Suprapubic skin (tissue), 4 donors: ENCODE results near the gene SPATA6L.

Experiments used
- EP300 ChIP-seq: sonication (generic); formaldehyde crosslinking; IDR thresholded peaks from one replicate; pipeline ENCODE4 v1.6.1; 2017; ENCODE audit warnings: antibody characterized with exemption
- POLR2A ChIP-seq, 2 donors: fragments of 450-650 bp; IDR thresholded peaks; one replicate each; pipeline ENCODE4 v1.6.1; 2017; ENCODE audit warnings: antibody characterized with exemption in 2 of 2, mild to moderate bottlenecking in 2 of 2, moderate library complexity in 2 of 2
- POLR2AphosphoS5 ChIP-seq, 3 donors: sonication (generic); formaldehyde crosslinking; IDR thresholded peaks; one replicate each; pipeline ENCODE4 v1.6.1; 2017; ENCODE audit warnings: antibody characterized with exemption in 3 of 3
- TF ChIP-seq, protein P1 (sequence below), 2 donors: fragments of 200-600 bp in 1 of 2; fragments of 450-650 bp in 1 of 2; sonication (generic) in 1 of 2; IDR thresholded peaks; one replicate each; pipeline ENCODE4 v1.5.1; 2016 to 2019; ENCODE audit warnings: antibody characterized with exemption in 2 of 2, mild to moderate bottlenecking in 1 of 2, moderate library complexity in 1 of 2

- no peak for TF ChIP-seq POLR2A (IDR thresholded peaks at IDR 0.05)
- TF ChIP-seq, protein P1, sequence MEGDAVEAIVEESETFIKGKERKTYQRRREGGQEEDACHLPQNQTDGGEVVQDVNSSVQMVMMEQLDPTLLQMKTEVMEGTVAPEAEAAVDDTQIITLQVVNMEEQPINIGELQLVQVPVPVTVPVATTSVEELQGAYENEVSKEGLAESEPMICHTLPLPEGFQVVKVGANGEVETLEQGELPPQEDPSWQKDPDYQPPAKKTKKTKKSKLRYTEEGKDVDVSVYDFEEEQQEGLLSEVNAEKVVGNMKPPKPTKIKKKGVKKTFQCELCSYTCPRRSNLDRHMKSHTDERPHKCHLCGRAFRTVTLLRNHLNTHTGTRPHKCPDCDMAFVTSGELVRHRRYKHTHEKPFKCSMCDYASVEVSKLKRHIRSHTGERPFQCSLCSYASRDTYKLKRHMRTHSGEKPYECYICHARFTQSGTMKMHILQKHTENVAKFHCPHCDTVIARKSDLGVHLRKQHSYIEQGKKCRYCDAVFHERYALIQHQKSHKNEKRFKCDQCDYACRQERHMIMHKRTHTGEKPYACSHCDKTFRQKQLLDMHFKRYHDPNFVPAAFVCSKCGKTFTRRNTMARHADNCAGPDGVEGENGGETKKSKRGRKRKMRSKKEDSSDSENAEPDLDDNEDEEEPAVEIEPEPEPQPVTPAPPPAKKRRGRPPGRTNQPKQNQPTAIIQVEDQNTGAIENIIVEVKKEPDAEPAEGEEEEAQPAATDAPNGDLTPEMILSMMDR (IDR thresholded peaks at IDR 0.05): no peak
- TF ChIP-seq POLR2AphosphoS5 (IDR thresholded peaks at IDR 0.05): no peak
- TF ChIP-seq EP300: no peak
These were observed 8.7 kb downstream of the SPATA6L start for GRCh38 chr9:4657426-4658159.
